ENCODE results near the gene CLCN2. TPM values are rescaled to one million over a fixed set of nuclear protein-coding genes. Genes with fewer than 3 reads are reported as not detected.

CLCN2 gene
- total RNA-seq, 6 experiments from 2014 or later, result 1.8 to 2.9 (median 2.5) TPM

DNA sequence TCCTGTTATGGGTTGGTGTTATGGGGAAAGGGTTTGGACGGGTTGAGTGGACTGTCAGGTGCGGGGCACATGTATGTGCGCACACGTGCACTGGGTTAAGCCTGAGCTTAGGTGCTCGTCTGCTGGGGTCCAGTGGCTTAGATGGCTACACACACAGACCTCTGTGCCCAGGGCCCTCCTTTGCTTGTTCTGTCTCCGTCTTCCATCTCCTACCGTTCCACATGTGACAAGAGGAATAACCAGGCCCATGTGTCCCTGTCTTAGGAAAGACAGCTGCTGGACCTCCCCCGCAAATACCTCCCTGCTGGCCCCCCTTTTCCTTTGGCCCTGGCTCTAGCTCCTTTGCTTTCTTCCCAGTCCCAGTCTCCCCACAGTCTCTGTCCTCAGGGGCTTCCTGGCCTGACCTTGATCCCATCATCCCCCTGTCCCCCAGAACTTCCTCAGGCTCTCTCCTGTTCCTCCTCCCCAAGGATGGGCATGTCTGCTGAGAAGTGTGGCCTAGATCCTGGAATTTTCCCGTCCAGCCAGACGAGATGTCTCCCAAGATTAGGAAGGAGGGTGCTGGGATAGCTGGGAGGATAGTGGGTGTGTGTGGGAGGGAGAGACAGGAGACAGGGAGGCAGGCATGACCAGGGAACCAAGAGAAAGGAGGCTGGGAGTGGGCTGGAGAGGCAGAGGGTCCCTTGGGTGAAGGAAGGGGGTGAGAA is 17.4 kb upstream of the CLCN2 start:
- peaks cover 0 to 18% (median 8%) of the 10 kb centered on the region in 4 donors for H3K36me3 ChIP-seq
- intact Hi-C loops (cut with DNase I), result loop anchor here (10.0 kb wide), 2 partner anchors 86 to 136 kb away; no protein-coding TSS in a partner anchor
- peak overlapping the region; percentile 47 to 70 (median 63) for H3K4me3 ChIP-seq
- no peaks in the 10 kb centered on the region for H3K9me3 ChIP-seq
- TF ChIP-seq, protein P1, sequence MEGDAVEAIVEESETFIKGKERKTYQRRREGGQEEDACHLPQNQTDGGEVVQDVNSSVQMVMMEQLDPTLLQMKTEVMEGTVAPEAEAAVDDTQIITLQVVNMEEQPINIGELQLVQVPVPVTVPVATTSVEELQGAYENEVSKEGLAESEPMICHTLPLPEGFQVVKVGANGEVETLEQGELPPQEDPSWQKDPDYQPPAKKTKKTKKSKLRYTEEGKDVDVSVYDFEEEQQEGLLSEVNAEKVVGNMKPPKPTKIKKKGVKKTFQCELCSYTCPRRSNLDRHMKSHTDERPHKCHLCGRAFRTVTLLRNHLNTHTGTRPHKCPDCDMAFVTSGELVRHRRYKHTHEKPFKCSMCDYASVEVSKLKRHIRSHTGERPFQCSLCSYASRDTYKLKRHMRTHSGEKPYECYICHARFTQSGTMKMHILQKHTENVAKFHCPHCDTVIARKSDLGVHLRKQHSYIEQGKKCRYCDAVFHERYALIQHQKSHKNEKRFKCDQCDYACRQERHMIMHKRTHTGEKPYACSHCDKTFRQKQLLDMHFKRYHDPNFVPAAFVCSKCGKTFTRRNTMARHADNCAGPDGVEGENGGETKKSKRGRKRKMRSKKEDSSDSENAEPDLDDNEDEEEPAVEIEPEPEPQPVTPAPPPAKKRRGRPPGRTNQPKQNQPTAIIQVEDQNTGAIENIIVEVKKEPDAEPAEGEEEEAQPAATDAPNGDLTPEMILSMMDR (IDR thresholded peaks at IDR 0.05), result no peak
- no peak for TF ChIP-seq POLR2A (IDR thresholded peaks at IDR 0.05)
- peak overlapping the region; percentile 82 to 96 (median 91) for H3K27ac ChIP-seq
- no peaks in the 10 kb centered on the region for H3K27me3 ChIP-seq
- 15% methylated on average over 10 of the region's 10 CpGs for WGBS (ENCODE audit: insufficient coverage, low coverage, low lambda C conversion rate, missing lambda C conversion rate)
- peaks cover 0 to 16% (median 0%) of the 10 kb centered on the region in 4 donors for H3K4me1 ChIP-seq
- ATAC-seq (peak in 1 of 4 donors; percentile 3), DNase-seq (peak in 1 of 3 donors; percentile 40)

DNA sequence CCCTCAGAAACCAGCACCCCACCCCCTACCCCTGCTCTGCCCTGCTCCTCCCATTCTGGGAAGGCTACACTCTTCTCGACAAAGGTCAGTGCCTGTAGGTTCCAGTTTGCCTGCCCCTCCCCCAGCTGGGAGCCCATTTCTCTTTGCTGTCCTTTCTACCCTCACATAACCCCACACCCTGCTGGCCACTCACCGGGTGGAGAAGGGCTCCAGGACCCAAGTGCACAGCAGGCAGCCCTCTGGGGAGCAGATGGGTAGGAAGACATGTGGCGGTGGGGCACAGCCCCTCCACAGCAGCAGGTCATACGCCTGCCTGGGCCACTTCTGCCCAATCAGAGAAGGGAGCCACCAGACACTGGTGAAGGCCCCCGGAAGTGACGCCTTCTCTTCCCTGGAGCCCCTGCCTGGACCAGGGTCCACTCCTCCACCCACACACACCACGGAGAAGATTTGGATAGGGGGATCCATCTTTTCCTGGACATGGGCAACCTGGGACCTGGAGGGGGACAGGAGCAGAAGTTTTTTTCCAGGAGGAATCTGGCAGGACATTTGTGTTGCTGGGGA is 16.6 kb upstream of the CLCN2 start, which contains the start of gene THPO:
Gene THPO (minus strand): TSS at position 326 of the 564 bp plus-strand sequence. CDS start 1,948 bp downstream, outside the sequence.
- peak; percentile 89 to 95 (median 93) for DNase-seq
- TF ChIP-seq POLR2A (IDR thresholded peaks at IDR 0.05), result peak; percentile 88
- TF ChIP-seq, protein P1 (IDR thresholded peaks at IDR 0.05), result no peak
- WGBS (ENCODE audit: insufficient coverage, low coverage, low lambda C conversion rate, missing lambda C conversion rate), result 31% methylated on average over 7 of the region's 7 CpGs
- intact Hi-C loops (cut with DNase I), result loop anchor here (10.0 kb wide), 2 partner anchors 87 to 137 kb away; no protein-coding TSS in a partner anchor
- Histone ChIP-seq H3K4me3 (peak within 1 kb of the TSS; percentile 47 to 70 (median 63)), H3K36me3 (peaks cover 0 to 26% (median 11%) of the 10 kb centered on the region in 4 donors), H3K9me3 (no peaks in the 10 kb centered on the region), H3K27me3 (no peaks in the 10 kb centered on the region), H3K4me1 (peaks cover 0 to 16% (median 0%) of the 10 kb centered on the region in 4 donors), H3K27ac (peak within 1 kb of the TSS; percentile 82 to 96 (median 91))
- peak; percentile 83 to 91 (median 88) for ATAC-seq

GRCh38 chr3:184377374-184377773 is 16.0 kb upstream of the CLCN2 start:
- ATAC-seq (peak in 2 of 4 donors; percentile 1 to 2), DNase-seq (peak in 1 of 3 donors; percentile 19)
- Histone ChIP-seq H3K36me3 (peaks cover 0 to 30% (median 12%) of the 10 kb centered on the region in 4 donors), H3K27me3 (no peaks in the 10 kb centered on the region), H3K9me3 (no peaks in the 10 kb centered on the region), H3K4me1 (peaks cover 0 to 16% (median 0%) of the 10 kb centered on the region in 4 donors), H3K27ac (peak overlapping the region; percentile 82 to 96 (median 91)), H3K4me3 (peak overlapping the region; percentile 47 to 70 (median 63))
- intact Hi-C loops (cut with DNase I), result loop anchor here (10.0 kb wide), 2 partner anchors 87 to 137 kb away; no protein-coding TSS in a partner anchor
- WGBS (ENCODE audit: insufficient coverage, low coverage, low lambda C conversion rate, missing lambda C conversion rate), result 23% methylated on average over 5 of the region's 5 CpGs
- TF ChIP-seq, protein P1 (IDR thresholded peaks at IDR 0.05), result no peak
- TF ChIP-seq POLR2A (IDR thresholded peaks at IDR 0.05), result no peak

DNA sequence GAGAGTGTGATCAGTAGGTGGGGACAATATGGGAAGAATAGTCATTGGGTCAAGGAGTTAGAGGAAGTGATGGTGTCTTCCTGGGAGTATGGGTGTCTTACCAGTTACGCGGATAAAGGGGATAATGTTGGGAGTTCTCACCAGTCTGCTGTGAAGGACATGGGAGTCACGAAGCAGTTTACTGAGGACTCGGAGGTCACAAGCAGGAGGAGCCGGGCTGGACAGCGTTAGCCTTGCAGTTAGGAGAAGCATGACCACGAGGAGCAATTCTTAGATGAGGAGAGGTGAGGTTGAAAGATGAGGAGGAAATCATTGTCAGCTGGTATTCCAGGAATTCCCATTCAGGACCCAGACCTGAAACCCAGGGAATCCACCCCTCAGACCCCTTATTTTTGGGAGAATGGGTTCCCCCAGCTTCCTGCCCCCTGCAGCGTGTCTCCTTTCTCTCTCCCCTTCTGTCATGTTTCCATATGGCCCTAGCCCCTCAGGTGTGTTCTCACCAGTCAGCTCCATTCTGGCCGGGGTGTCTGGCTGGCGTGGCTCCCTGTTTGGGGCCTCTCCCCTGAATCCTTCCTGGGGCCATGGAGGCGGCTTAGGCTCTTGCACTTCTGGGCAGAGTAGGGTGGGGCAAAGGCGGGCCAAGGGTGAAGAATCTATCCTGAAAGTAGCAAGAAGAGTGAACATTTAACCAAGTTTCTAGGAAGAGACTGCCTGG is 14.5 kb upstream of the CLCN2 start:
- Histone ChIP-seq H3K36me3 (peaks cover 0 to 30% (median 12%) of the 10 kb centered on the region in 4 donors), H3K27me3 (no peaks in the 10 kb centered on the region), H3K27ac (peak overlapping the region in 1 of 3 donors; percentile 91), H3K4me3 (no peak overlapping the region), H3K9me3 (no peaks in the 10 kb centered on the region), H3K4me1 (peaks cover 0 to 17% (median 0%) of the 10 kb centered on the region in 4 donors)
- WGBS (ENCODE audit: insufficient coverage, low coverage, low lambda C conversion rate, missing lambda C conversion rate), result 80% methylated on average over 9 of the region's 12 CpGs
- no peak for TF ChIP-seq POLR2A (IDR thresholded peaks at IDR 0.05)
- TF ChIP-seq, protein P1 (IDR thresholded peaks at IDR 0.05), result no peak
- ATAC-seq, result no peak
- intact Hi-C loops (cut with DNase I), result loop anchor here (10.0 kb wide), 2 partner anchors 89 to 139 kb away; no protein-coding TSS in a partner anchor
- DNase-seq, result no peak
